MM.1S (cell line): ENCODE data around the gene OTUD4.
"Not testable (repeated sequence)": the region's sequence is repeated elsewhere in the genome, so short reads cannot be mapped to it uniquely, and the experiment has no call there.

ENCODE experiments used
- DNase-seq: peaks from one replicate; pipeline ENCODE4 v3.0.0-alpha.2; 2015
- H2AFZ ChIP-seq: fragments of 300-600 bp; sonication (generic); 2 replicates; pipeline ENCODE4 v1.6.0; 2016; ENCODE audit warnings: antibody characterized with exemption, low read length
- H3F3A ChIP-seq: fragments of 300-600 bp; sonication (generic); 2 replicates; pipeline ENCODE4 v1.6.1; 2016; ENCODE audit warnings: mild to moderate bottlenecking, antibody characterized with exemption, low read length, moderate library complexity, mixed read lengths; ENCODE audit not compliant: insufficient read depth
- H3K27ac ChIP-seq: fragments of 300-600 bp; sonication (generic); 2 replicates; pipeline ENCODE4 v1.5.1; 2016; ENCODE audit warnings: mild to moderate bottlenecking, low read length
- H3K27me3 ChIP-seq: fragments of 300-600 bp; sonication (generic); replicated peaks from 2 replicates; pipeline ENCODE4 v1.6.0; 2016; ENCODE audit warnings: low read length; ENCODE audit not compliant: insufficient read depth
- H3K36me3 ChIP-seq: fragments of 300-600 bp; sonication (generic); replicated peaks from 2 replicates; pipeline ENCODE4 v1.6.1; 2016; ENCODE audit warnings: mild to moderate bottlenecking, low read length, mixed read lengths; ENCODE audit not compliant: insufficient read depth
- H3K4me1 ChIP-seq: fragments of 300-600 bp; sonication (generic); 2 replicates; pipeline ENCODE4 v1.6.1; 2016; ENCODE audit warnings: low read length, mixed read lengths
- H3K4me2 ChIP-seq: fragments of 300-600 bp; sonication (generic); 2 replicates; pipeline ENCODE4 v1.6.0; 2016; ENCODE audit warnings: low read depth, low read length
- H3K4me3 ChIP-seq: fragments of 300-600 bp; sonication (generic); 2 replicates; pipeline ENCODE4 v1.5.1; 2016; ENCODE audit warnings: low read length, mixed read lengths
- H3K79me2 ChIP-seq: fragments of 300-600 bp; sonication (generic); 2 replicates; pipeline ENCODE4 v1.6.1; 2016; ENCODE audit warnings: mixed run types, low read length, mixed read lengths
- H3K9ac ChIP-seq: fragments of 300-600 bp; sonication (generic); 2 replicates; pipeline ENCODE4 v1.6.1; 2016; ENCODE audit warnings: low read length, mixed read lengths
- H3K9me2 ChIP-seq: fragments of 300-600 bp; sonication (generic); replicated peaks from 2 replicates; pipeline ENCODE4 v1.6.1; 2016; ENCODE audit warnings: mild to moderate bottlenecking, low read length, mixed read lengths; ENCODE audit not compliant: insufficient read depth
- H3K9me3 ChIP-seq: fragments of 300-600 bp; sonication (generic); replicated peaks from 2 replicates; pipeline ENCODE4 v1.6.1; 2016; ENCODE audit warnings: mild to moderate bottlenecking, low read length, mixed read lengths; ENCODE audit not compliant: insufficient read depth
- H4K20me1 ChIP-seq: fragments of 300-600 bp; sonication (generic); 2 replicates; pipeline ENCODE4 v1.6.1; 2016; ENCODE audit warnings: mild to moderate bottlenecking, low read length, moderate library complexity, mixed read lengths; ENCODE audit not compliant: insufficient read depth
- CTCF ChIP-seq: fragments of 300-600 bp; sonication (generic); IDR thresholded peaks from 2 replicates; pipeline ENCODE4 v1.5.1; 2016; ENCODE audit warnings: antibody characterized with exemption, low read length, mixed read lengths
- EZH2 ChIP-seq: fragments of 300-600 bp; sonication (generic); optimal IDR thresholded peaks from 2 replicates; pipeline ENCODE3; 2017; ENCODE audit warnings: low read depth, mild to moderate bottlenecking, antibody characterized with exemption, low read length, mixed read lengths
- EZH2phosphoT487 ChIP-seq: fragments of 300-600 bp; sonication (generic); IDR thresholded peaks from 2 replicates; pipeline ENCODE4 v1.6.1; 2018; ENCODE audit warnings: antibody characterized with exemption, low read length

The OTUD4 gene

GRCh38 chr4:145181091-145181501 is 707 bp upstream of the OTUD4 start:
- peak overlapping the region; percentile 74 for H2AFZ ChIP-seq
- H3K27ac ChIP-seq: peak overlapping the region; percentile 79
- H3K4me3 ChIP-seq: peak overlapping the region; percentile 75
- H3K27me3 ChIP-seq: no peaks in the 10 kb centered on the region
- H3K9me2 ChIP-seq: no peaks in the 10 kb centered on the region
- TF ChIP-seq EZH2 (no peak), EZH2phosphoT487 (no peak), CTCF (no peak)
- peaks cover 34% of the 10 kb centered on the region for H3K79me2 ChIP-seq
- H3K9me3 ChIP-seq: no peaks in the 10 kb centered on the region
- H3K4me2 ChIP-seq: peak overlapping the region; percentile 95
- H3K36me3 ChIP-seq: no peaks in the 10 kb centered on the region
- DNase-seq: no peak
- H4K20me1 ChIP-seq: no peaks in the 10 kb centered on the region
- peaks cover 24% of the 10 kb centered on the region for H3F3A ChIP-seq
- peaks cover 32% of the 10 kb centered on the region for H3K4me1 ChIP-seq
- H3K9ac ChIP-seq: peak overlapping the region; percentile 69

DNA sequence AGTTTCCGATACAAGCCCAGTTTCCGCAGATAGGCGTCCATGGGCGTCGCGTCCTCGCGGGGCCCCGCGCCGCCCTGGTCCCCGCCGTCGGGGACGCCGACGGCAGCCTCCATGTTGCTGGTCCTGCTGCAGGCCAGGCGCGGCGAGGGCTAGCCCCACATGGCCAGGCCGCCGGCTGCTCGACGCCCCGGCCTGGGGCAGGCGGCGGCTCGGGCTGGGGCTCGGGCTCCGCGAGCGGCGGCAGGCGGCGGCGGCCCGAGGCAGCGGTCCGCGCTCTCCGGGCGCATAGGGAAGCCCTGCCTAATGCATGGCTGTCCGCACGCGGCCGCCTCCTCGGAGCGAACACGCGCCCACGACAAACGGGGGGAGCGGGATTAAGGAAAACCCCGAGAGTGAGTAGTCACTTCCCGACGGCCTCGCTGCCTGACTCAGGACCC is 510 bp downstream of the OTUD4 start:
- peak overlapping the region; percentile 89 for H3K9ac ChIP-seq
- H3K4me1 ChIP-seq: peaks cover 31% of the 10 kb centered on the region
- peak overlapping the region; percentile 47; the same call in 1 of the 2 replicates for H3K4me2 ChIP-seq
- H3K4me3 ChIP-seq: peak overlapping the region; percentile 81
- DNase-seq: peak; percentile 47
- H3K27me3 ChIP-seq, H3K9me3 ChIP-seq, H3K9me2 ChIP-seq, H4K20me1 ChIP-seq, H3K36me3 ChIP-seq: not testable (repeated sequence)
- H3K27ac ChIP-seq: peak overlapping the region; percentile 93
- H3K79me2 ChIP-seq: peaks cover 46% of the 10 kb centered on the region
- peak overlapping the region; percentile 40; the same call in 1 of the 2 replicates for H2AFZ ChIP-seq
- peaks cover 24% of the 10 kb centered on the region for H3F3A ChIP-seq

- H3K27ac ChIP-seq: peak overlapping the region; percentile 93
- peak overlapping the region; percentile 81 for H3K4me3 ChIP-seq
- H4K20me1 ChIP-seq: no peaks in the 10 kb centered on the region
- H3K9ac ChIP-seq: peak overlapping the region; percentile 89
- peaks cover 51% of the 10 kb centered on the region for H3K79me2 ChIP-seq
- DNase-seq: peak; percentile 88
- no peak for TF ChIP-seq EZH2phosphoT487
- no peak for TF ChIP-seq CTCF
- TF ChIP-seq EZH2: no peak
- peak overlapping the region; percentile 72 for H3K4me2 ChIP-seq
- peak overlapping the region; percentile 22; the same call in 1 of the 2 replicates for H2AFZ ChIP-seq
- no peaks in the 10 kb centered on the region for H3K9me3 ChIP-seq
- peaks cover 24% of the 10 kb centered on the region for H3F3A ChIP-seq
- no peaks in the 10 kb centered on the region for H3K9me2 ChIP-seq
- H3K4me1 ChIP-seq: peaks cover 31% of the 10 kb centered on the region
- H3K27me3 ChIP-seq: no peaks in the 10 kb centered on the region
- no peaks in the 10 kb centered on the region for H3K36me3 ChIP-seq
Observed at GRCh38 chr4:145179281-145179860, 1.0 kb downstream of the OTUD4 start.

- Histone ChIP-seq H3K27ac (peak overlapping the region; percentile 93), H3K4me2 (peak overlapping the region; percentile 72), H3K9me3 (no peaks in the 10 kb centered on the region), H4K20me1 (no peaks in the 10 kb centered on the region), H3F3A (peaks cover 24% of the 10 kb centered on the region), H3K79me2 (peaks cover 57% of the 10 kb centered on the region), H3K36me3 (no peaks in the 10 kb centered on the region), H3K4me3 (peak overlapping the region; percentile 81), H3K27me3 (no peaks in the 10 kb centered on the region), H3K9me2 (no peaks in the 10 kb centered on the region), H2AFZ (peak overlapping the region; percentile 22; the same call in 1 of the 2 replicates), H3K9ac (peak overlapping the region; percentile 89), H3K4me1 (peaks cover 31% of the 10 kb centered on the region)
- DNase-seq: peak; percentile 26
- TF ChIP-seq CTCF (no peak), EZH2 (no peak), EZH2phosphoT487 (no peak)
Observed at GRCh38 chr4:145178740-145179280, 1.6 kb downstream of the OTUD4 start.
